A172 (cell line): ENCODE data around the gene ADAMTSL1. TPM values are rescaled to one million over a fixed set of nuclear protein-coding genes. Genes with fewer than 3 reads are reported as not detected.

ENCODE experiments used
- DNase-seq: peaks from one replicate; pipeline ENCODE4 v3.0.0-alpha.2; 2015; ENCODE audit warnings: low spot score
- total RNA-seq: library from RNA; depleted of rRNA; stranded (reverse); fragments of >200 nt; shearing (Covaris generic); gene quantifications from 2 replicates; pipeline ENCODE4 v1.2.3, GENCODE V29; 2014

The ADAMTSL1 gene
- total RNA-seq, 1 experiment from 2014 or later = 11.4 TPM

- no peak for DNase-seq
Measured at GRCh38 chr9:18660001-18660400, 186.0 kb downstream of the ADAMTSL1 start.

DNA sequence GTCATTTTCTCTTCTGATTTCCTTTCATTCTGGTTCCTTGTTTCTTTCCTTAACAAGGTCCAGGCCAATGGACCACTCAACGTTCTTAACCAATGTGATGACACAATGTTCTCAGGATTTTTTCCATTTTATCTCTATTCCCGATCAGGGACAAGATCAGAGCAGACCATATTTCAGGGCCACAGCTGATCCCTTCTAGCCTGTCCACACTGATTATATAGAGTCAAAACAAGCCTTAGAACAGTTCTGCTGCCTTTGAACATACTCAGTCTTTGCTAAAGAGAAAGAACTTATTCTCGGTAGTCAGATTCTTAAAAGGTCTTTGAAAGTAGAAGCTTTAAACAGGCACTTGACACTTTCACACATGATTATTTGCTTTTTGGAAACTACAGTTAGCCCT, 188.4 kb downstream of the ADAMTSL1 start:
- no peak for DNase-seq

GRCh38 chr9:18665947-18666346, 192.0 kb downstream of the ADAMTSL1 start:
- DNase-seq = no peak

GRCh38 chr9:18666348-18666747, 192.4 kb downstream of the ADAMTSL1 start:
- DNase-seq = no peak

GRCh38 chr9:18666986-18667772, 193.2 kb downstream of the ADAMTSL1 start:
- no peak for DNase-seq

DNA sequence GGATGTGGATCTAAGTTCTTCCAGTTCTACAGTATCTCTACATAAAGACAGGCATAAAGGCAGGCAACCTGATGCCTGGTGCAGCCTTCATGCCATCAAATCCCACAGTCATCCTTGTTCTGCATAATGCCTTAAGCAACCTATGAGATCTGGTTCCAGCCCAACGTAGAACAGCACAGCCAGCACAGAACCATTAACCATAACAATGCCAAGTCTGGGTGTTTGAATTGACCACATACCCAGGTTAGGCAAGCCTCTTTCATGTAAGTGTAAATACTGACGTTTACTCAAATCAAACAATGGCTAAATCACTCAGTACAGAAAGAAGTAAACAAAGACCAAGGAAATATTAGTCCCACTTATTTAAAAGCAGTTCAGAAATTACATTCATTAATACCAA, 195.0 kb downstream of the ADAMTSL1 start:
- no peak for DNase-seq

DNA sequence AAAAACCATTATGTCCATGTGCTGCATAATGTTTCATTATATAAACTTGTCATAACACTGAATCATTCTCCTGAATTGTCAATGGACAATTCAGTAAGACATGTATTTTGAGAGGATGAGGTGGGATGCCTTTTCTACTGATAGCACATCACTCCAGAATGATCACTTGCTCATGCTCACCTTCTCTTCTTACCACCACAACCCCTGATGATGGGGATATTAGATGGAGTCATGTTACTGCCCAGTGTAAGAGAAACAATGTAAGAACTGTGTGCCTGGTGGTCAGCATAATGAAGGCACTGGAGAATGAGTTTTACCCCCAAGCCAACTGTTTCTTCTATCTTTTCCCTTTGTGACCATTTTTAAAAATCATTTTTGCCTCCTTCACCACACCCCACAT, 198.8 kb downstream of the ADAMTSL1 start:
- no peak for DNase-seq

GRCh38 chr9:18673179-18673578, 199.2 kb downstream of the ADAMTSL1 start:
- DNase-seq = no peak

DNA sequence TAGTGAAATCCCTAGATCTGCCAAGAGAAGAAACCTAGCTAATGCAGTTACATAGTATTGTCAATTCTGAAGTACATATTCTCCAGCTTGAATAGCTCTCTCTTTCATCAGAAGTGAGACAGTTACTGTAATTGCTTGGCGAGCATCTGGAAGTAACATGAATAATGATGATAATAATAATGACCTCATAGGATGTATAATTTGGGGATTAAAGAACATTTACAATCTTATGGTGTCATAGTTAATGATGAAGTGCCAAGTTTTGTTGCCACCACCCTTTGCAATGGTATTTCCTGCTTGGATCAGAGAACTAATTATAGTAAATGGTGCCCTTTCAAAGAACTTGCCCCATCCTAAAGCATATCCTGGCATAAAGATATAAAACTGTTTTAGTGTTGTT, 201.4 kb downstream of the ADAMTSL1 start:
- peak; percentile 29 for DNase-seq

DNA sequence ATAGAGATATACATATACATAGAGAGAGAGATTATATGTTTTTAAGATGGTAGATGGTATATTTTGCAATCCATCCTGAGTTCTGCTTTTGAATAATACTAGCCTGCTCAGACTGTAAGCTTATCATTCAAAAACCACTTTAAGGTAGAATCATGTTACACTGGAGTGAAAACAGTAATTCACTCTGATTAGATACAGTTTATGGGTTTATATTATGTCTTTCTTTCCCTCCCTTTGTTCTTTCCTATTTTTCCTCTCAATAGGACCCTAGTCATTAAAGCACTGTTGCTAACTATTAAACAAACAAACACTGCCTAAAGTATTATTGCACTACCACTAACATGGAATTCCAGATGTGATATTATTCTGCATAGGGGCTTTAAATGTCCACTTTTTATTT, 202.0 kb downstream of the ADAMTSL1 start:
- DNase-seq = no peak

DNA sequence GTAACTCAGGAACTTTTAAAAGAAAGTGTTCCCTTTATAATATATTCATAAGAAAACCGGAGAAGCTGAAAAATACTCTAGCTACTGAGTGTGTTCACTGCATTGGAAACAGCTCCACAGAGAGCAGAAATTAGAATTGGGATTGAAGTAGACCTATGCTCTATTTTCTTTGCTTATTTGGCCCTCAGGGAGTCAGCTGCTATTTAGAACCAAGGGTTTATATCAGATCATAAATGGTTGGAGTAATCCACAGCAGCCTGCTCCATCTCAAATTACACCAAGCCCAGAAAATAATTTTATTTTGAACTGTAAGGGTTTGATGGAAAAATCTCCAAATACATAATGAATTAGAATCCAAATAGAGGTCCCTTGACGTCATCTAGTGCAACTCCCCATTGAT, 202.6 kb downstream of the ADAMTSL1 start:
- no peak for DNase-seq

- DNase-seq = no peak
Measured at GRCh38 chr9:18678821-18679590, 205.1 kb downstream of the ADAMTSL1 start.

GRCh38 chr9:18682907-18683306, 209.0 kb downstream of the ADAMTSL1 start:
- DNase-seq = no peak

GRCh38 chr9:18683312-18683711, 209.4 kb downstream of the ADAMTSL1 start:
- DNase-seq = no peak

DNA sequence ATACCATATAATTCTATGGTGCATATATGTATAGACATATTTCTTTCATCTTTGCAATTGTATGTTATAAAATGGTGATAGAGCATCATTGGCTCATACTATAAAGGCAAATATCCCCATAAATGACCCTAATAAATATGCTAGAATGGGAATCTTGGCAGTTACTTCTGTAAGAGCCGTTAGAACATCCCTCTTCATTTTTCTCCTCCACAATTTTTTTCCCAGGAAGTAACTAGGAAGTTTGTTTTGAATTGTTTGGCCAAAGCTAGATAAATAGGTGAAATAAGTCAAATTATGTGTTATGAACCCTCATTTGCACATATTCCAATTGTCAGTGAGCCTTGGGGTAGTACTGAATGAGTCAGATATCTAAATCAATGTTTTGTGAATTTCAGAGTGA, 209.9 kb downstream of the ADAMTSL1 start:
- no peak for DNase-seq

DNA sequence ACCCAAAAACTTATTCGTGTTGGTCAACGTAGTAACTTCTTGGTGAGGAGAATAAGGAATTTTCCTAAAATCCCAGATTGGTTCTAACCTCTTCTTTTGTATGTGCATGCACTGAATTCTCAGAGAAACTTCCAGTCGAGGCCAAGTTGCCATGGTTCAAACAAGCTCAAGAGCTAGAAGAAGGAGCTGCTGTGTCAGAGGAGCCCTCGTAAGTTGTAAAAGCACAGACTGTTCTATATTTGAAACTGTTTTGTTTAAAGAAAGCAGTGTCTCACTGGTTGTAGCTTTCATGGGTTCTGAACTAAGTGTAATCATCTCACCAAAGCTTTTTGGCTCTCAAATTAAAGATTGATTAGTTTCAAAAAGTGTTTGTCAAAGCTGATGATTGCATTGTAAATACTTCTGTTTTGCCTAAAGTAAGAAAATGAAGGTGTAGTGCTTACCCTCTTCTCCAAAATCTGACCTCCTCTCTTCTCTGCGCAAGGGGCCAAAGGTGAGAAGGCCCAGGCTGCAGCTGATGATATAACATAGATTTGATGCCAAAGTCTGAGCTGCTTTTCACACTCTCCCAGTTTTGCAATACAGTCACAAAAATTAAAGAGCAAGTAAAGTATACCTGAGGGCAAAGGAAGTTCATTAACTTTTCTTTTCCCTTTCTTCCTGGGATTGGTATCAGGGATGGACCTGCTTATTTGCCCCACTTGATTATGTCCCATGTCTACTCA, 210.8 kb downstream of the ADAMTSL1 start:
- no peak for DNase-seq

DNA sequence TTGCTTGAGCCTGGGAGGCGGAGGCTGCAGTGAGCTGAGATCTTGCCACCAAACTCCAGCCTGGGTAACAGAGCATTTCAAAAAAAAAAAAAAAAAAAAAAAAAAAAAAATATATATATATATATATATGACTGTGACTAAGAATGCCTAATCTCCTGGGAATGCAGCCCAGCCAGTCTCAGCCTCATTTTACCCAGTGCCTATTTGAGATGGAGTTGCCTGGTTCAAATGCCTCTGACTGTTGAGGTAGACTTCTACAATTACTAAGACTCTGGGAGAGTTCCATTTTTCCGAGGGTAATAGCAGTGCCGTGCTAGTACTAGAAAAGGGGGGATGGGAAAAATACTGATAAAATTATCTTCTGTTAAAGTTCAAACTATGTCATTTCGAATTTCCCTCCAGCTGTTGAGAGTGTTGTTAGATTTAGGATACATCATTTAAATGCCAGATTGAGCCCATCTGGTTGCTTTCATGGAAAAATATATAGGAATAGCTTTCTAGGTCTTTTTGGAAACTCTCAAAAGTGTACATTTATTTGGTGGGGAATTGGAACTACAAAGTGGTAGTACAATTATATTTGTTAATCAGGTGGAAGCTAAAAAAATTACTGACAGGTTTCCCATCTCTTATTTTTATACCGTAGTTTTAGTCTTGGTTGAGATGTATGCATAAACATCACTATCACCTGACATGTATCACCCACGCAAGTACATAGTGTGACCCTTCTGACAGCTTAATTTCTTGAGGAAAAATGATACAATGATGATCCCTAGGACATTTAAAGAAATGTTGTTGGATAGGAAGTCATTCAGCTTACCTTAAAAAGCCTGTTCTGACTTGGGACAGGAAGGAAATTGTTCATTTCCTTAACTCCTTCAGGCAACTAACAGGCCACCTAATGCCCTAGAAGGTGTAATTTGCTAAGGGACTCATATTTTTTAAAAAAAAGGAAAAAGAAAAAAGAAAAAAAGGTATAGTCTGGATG, 214.9 kb downstream of the ADAMTSL1 start:
- DNase-seq = no peak

GRCh38 chr9:18689921-18690320, 216.0 kb downstream of the ADAMTSL1 start:
- DNase-seq = no peak

DNA sequence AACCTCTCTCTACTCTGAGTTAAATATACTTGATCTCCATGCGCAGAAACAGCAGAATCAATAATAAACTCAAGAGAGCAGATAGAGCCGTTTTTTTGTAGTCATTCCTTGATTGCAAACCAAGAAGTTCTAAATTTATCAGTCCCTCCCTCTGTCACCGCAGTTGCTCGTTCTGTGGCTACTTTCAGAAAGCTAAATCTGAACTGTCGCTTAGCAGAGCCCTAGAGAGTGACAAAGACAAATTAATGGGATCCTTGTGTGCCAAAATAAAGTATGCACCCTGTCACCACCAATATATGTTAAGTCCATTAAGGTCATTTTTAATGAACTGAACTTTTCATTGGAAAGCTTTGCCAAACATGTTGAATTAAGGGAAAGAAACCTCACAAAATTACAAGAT, 218.3 kb downstream of the ADAMTSL1 start:
- no peak for DNase-seq

GRCh38 chr9:18692962-18693361, 219.0 kb downstream of the ADAMTSL1 start:
- no peak for DNase-seq

GRCh38 chr9:18694959-18695668, 221.2 kb downstream of the ADAMTSL1 start:
- DNase-seq = no peak
